Measurements from ENCODE around the gene HEATR5B. TPM values are rescaled to one million over a fixed set of nuclear protein-coding genes. Genes with fewer than 3 reads are reported as not detected.
A peak's percentile ranks its signal among the peaks of the same experiment; 100 is the strongest.
"Not testable (repeated sequence)": the region's sequence is repeated elsewhere in the genome, so short reads cannot be mapped to it uniquely, and the experiment has no call there.

Gene HEATR5B
- total RNA-seq, 3 donors from 2014 or later = 18.1 to 25.5 (median 22.1) TPM

- Histone ChIP-seq H3K9me3 (no peaks in the 10 kb centered on the region), H3K4me3 (no peak overlapping the region), H3K36me3 (ENCODE audit: low read depth) (no peaks in the 10 kb centered on the region), H3K4me1 (ENCODE audit: low read depth) (no peaks in the 10 kb centered on the region)
- ATAC-seq = no peak
- DNase-seq = no peak
- intact Hi-C loops (cut with DNase I, micrococcal nuclease) = no loop called here
- no peak for TF ChIP-seq CTCF (IDR thresholded peaks at IDR 0.05)
Measured at GRCh38 chr2:36952748-36953197, 131.4 kb downstream of the HEATR5B start.

- H3K9me3 ChIP-seq = no peaks in the 10 kb centered on the region
- H3K4me1 ChIP-seq (ENCODE audit: low read depth) = no peaks in the 10 kb centered on the region
- no peak overlapping the region for H3K4me3 ChIP-seq
- H3K36me3 ChIP-seq (ENCODE audit: low read depth) = no peaks in the 10 kb centered on the region
- ATAC-seq = peak; percentile 69
- no peak for DNase-seq
- no peak for TF ChIP-seq CTCF (IDR thresholded peaks at IDR 0.05)
- intact Hi-C loops (cut with DNase I, micrococcal nuclease) = no loop called here
Measured at GRCh38 chr2:36951574-36951973, 132.6 kb downstream of the HEATR5B start.

- DNase-seq = no peak
- Histone ChIP-seq H3K9me3 (no peaks in the 10 kb centered on the region), H3K36me3 (ENCODE audit: low read depth) (no peaks in the 10 kb centered on the region), H3K4me1 (ENCODE audit: low read depth) (no peaks in the 10 kb centered on the region), H3K4me3 (no peak overlapping the region)
- ATAC-seq = no peak
- TF ChIP-seq CTCF (IDR thresholded peaks at IDR 0.05) = no peak
- intact Hi-C loops (cut with DNase I, micrococcal nuclease) = no loop called here
Measured at GRCh38 chr2:36951027-36951518, 133.1 kb downstream of the HEATR5B start.

GRCh38 chr2:36949845-36950244 lies 134.3 kb downstream of the HEATR5B start:
- intact Hi-C loops (cut with DNase I, micrococcal nuclease) = no loop called here
- H3K36me3 ChIP-seq (ENCODE audit: low read depth) = no peaks in the 10 kb centered on the region
- H3K4me3 ChIP-seq = no peak overlapping the region
- no peaks in the 10 kb centered on the region for H3K9me3 ChIP-seq
- H3K4me1 ChIP-seq (ENCODE audit: low read depth) = no peaks in the 10 kb centered on the region
- no peak for ATAC-seq
- DNase-seq = no peak
- TF ChIP-seq CTCF (IDR thresholded peaks at IDR 0.05) = no peak

DNA sequence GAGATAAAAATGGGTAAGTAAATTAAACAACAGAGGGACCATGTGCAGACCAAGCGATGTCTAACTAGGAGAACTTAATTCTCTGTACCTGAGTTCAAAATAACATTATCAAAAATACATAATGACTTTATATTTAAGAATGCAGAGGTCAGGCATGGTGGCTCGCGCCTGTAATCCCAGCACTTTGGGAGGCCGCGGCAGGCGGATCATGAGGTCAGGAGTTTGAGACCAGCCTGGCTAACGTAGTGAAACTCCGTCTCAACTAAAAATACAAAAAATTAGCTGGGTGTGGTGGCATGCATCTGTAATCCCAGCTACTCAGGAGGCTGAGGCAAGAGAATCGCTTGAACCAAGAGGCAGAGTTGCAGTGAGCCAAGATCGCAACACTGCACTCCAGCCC lies 138.9 kb downstream of the HEATR5B start:
- H3K36me3 ChIP-seq (ENCODE audit: low read depth); H3K4me1 ChIP-seq (ENCODE audit: low read depth); H3K9me3 ChIP-seq; DNase-seq; intact Hi-C loops (cut with DNase I, micrococcal nuclease); ATAC-seq; H3K4me3 ChIP-seq: not testable (repeated sequence)

GRCh38 chr2:36941867-36942266 lies 142.3 kb downstream of the HEATR5B start:
- no peak overlapping the region for H3K4me3 ChIP-seq
- no peak for TF ChIP-seq CTCF (IDR thresholded peaks at IDR 0.05)
- H3K36me3 ChIP-seq (ENCODE audit: low read depth) = no peaks in the 10 kb centered on the region
- H3K9me3 ChIP-seq = no peaks in the 10 kb centered on the region
- DNase-seq = no peak
- no peak for ATAC-seq
- intact Hi-C loops (cut with DNase I, micrococcal nuclease) = no loop called here
- no peaks in the 10 kb centered on the region for H3K4me1 ChIP-seq (ENCODE audit: low read depth)

- H3K4me3 ChIP-seq; H3K4me1 ChIP-seq (ENCODE audit: low read depth); intact Hi-C loops (cut with DNase I, micrococcal nuclease); ATAC-seq; H3K9me3 ChIP-seq; DNase-seq; H3K36me3 ChIP-seq (ENCODE audit: low read depth): not testable (repeated sequence)
Measured at GRCh38 chr2:36936526-36936925, 147.6 kb downstream of the HEATR5B start.

DNA sequence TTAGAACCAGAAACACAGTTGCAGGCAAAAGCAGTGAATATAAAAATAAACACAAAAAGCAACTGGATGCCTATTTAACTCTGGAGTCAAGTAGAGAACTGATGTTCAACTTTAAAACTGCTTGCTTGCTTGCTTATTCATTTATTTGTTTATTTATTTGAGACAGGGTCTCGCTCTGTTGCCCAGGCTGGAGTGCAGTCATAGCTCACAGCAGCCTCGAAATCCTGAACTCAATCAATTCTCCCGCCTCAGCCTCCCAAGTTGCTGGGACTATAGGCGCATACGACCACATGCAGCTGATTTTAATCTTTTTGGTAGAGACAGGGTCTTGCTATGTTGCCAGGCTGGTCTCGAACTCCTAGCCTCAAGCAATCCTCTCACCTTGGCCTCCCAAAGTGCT lies 152.5 kb downstream of the HEATR5B start:
- intact Hi-C loops (cut with DNase I, micrococcal nuclease) = not testable (repeated sequence)

More for the DNA sequence above, 152.5 kb downstream of the HEATR5B start:
- H3K9me3 ChIP-seq; H3K4me3 ChIP-seq; DNase-seq; H3K36me3 ChIP-seq (ENCODE audit: low read depth); H3K4me1 ChIP-seq (ENCODE audit: low read depth); ATAC-seq: not testable (repeated sequence)

Measured in mucosa of descending colon (tissue), 3 donors.